HL-60 (cell line): ENCODE measurements around the gene LRP5.

Experiments used
- DNase-seq, 2 experiments: peaks; one replicate each; pipeline ENCODE4 v3.0.0-alpha.2; 2010 to 2020; ENCODE audit warnings: low read depth in 1 of 2, low spot score in 1 of 2
- H3K27ac ChIP-seq: fragments of 250-450 bp; sonication (Bioruptor Pico); replicated peaks from 2 replicates; pipeline ENCODE4 v1.5.1; 2020; ENCODE audit warnings: mild to moderate bottlenecking, moderate library complexity
- H3K27me3 ChIP-seq: fragments of 250-450 bp; sonication (Bioruptor Pico); 2 replicates; pipeline ENCODE4 v1.5.1; 2021; ENCODE audit warnings: mild to moderate bottlenecking, moderate library complexity; ENCODE audit not compliant: insufficient read depth, poor library complexity, severe bottlenecking
- H3K4me3 ChIP-seq: replicated peaks from 2 replicates; pipeline ENCODE4 v1.5.1; 2011; ENCODE audit warnings: mild to moderate bottlenecking, control low read depth, low read length; ENCODE audit not compliant: insufficient read depth
- GABPA ChIP-seq: IDR thresholded peaks from 2 replicates; pipeline ENCODE4 v1.6.1; 2012; ENCODE audit warnings: low read depth
- POLR2AphosphoS5 ChIP-seq: IDR thresholded peaks from 2 replicates; pipeline ENCODE4 v1.6.1; 2012; ENCODE audit warnings: low read depth
- REST ChIP-seq: IDR thresholded peaks from 2 replicates; pipeline ENCODE4 v1.6.1; 2012; ENCODE audit warnings: low read depth; ENCODE audit not compliant: insufficient replicate concordance
- SPI1 ChIP-seq: IDR thresholded peaks from 2 replicates; pipeline ENCODE4 v1.6.1; 2012; ENCODE audit warnings: low read depth, mild to moderate bottlenecking, borderline replicate concordance
- TF ChIP-seq, protein P1 (sequence below): IDR thresholded peaks from one replicate; pipeline ENCODE4 v1.5.1; 2011; ENCODE audit warnings: low read length, control low read depth, inconsistent platforms; ENCODE audit not compliant: insufficient read depth

Gene LRP5

DNA sequence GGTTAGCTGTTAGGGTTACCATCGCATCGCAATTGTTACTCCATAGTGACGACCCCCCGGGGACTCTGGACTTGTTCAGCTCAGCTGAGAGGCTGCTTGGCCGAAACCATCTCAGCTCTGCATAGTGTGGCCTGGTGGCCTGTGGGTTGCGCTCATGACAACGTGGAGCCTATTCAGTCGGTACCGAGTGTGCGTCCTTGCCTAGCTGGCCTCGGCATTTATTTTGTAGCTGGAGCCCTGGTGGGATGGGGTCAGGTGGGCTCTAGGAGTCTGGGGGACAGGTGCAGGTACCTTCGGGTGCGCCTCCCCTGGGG lies 13.5 kb downstream of the LRP5 start:
- TF ChIP-seq REST (no peak), GABPA (no peak), SPI1 (no peak), POLR2AphosphoS5 (no peak)
- TF ChIP-seq, protein P1, sequence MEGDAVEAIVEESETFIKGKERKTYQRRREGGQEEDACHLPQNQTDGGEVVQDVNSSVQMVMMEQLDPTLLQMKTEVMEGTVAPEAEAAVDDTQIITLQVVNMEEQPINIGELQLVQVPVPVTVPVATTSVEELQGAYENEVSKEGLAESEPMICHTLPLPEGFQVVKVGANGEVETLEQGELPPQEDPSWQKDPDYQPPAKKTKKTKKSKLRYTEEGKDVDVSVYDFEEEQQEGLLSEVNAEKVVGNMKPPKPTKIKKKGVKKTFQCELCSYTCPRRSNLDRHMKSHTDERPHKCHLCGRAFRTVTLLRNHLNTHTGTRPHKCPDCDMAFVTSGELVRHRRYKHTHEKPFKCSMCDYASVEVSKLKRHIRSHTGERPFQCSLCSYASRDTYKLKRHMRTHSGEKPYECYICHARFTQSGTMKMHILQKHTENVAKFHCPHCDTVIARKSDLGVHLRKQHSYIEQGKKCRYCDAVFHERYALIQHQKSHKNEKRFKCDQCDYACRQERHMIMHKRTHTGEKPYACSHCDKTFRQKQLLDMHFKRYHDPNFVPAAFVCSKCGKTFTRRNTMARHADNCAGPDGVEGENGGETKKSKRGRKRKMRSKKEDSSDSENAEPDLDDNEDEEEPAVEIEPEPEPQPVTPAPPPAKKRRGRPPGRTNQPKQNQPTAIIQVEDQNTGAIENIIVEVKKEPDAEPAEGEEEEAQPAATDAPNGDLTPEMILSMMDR, result no peak
- H3K27me3 ChIP-seq, result no peaks in the 10 kb centered on the region
- no peak overlapping the region for H3K4me3 ChIP-seq
- DNase-seq, result no peak
- no peak overlapping the region for H3K27ac ChIP-seq

DNA sequence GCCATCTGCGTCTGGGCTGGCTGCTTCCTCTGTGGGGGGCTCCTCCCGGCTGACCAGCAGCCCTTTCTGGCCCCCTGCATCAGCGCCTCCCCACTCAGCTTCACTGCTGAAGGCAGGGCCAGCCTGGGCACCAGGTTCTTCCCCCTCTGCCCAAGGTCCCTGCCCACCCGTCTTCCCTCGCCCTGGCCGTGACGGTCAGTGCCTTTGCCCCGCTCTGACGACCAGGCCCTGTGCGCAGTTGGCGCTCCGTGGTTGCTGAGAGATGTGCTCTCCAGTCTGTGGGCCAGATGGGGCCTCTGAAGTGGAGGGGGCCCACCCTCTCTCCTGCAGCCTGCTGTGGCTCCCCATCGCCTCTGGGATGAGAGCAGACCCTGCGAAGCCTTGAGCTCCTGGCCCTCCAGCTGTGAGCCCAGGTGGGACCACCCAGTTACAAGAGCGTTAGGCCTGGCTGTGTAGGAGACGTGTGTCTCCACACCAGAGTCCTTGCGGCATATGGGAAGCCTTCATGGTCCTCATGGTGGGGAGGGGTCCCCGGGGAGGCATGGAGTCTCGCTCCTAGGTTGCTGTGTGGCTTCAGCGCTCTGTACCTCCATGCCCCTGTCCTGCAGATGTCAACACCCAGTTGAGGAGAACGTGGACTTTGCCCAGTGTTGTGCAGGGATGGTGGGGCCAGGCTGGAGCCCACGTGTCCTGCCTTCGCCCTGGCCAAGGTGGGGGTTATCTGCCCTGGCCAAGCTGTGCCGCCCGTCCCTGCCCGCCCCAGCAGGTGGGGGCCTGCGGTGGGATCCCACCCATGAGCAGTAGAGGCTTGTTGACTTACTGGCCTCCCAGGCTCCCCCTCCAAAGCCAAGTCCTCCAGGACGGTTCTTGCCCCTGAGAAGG lies 14.2 kb downstream of the LRP5 start:
- no peak for DNase-seq
- no peak overlapping the region for H3K27ac ChIP-seq
- no peaks in the 10 kb centered on the region for H3K27me3 ChIP-seq
- no peak for TF ChIP-seq SPI1
- H3K4me3 ChIP-seq, result no peak overlapping the region

- Histone ChIP-seq H3K27ac (no peak overlapping the region; the same call in 1 of the 2 replicates), H3K4me3 (no peak overlapping the region), H3K27me3 (no peaks in the 10 kb centered on the region)
- TF ChIP-seq REST (no peak), GABPA (no peak), POLR2AphosphoS5 (no peak)
- TF ChIP-seq, protein P1, result no peak
- DNase-seq, result no peak
Observed at GRCh38 chr11:68327586-68328370, 15.4 kb downstream of the LRP5 start.

GRCh38 chr11:68328374-68329091 lies 16.1 kb downstream of the LRP5 start:
- Histone ChIP-seq H3K4me3 (no peak overlapping the region), H3K27me3 (no peaks in the 10 kb centered on the region), H3K27ac (no peak overlapping the region; the same call in 1 of the 2 replicates)
- DNase-seq, result peak in 1 of 2 experiments; percentile 68
- TF ChIP-seq SPI1 (peak; percentile 62; the same call in 1 of the 2 replicates), REST (no peak)
